ENCODE data around the gene EHMT2.

- no peak for TF ChIP-seq ATF7 (IDR thresholded peaks at IDR 0.05)
- TF ChIP-seq ATF7 (CRISPR knock-in tag; IDR thresholded peaks at IDR 0.05), result no peak
- TF ChIP-seq NFIC (IDR thresholded peaks at IDR 0.05; ENCODE audit: low read length), result no peak
- TF ChIP-seq FLYWCH1 (CRISPR knock-in tag; IDR thresholded peaks at IDR 0.05), result 0 out of 2 replicates have a peak, but pooled peaks have one; percentile 52
- TF ChIP-seq EZH2 (conservative IDR thresholded peaks at IDR 0.05; ENCODE audit: low read depth, low read length), result no peak
- TF ChIP-seq POLR2A (IDR thresholded peaks at IDR 0.05; ENCODE audit: insufficient read depth in 1 of 2, low read depth in 2 of 2, low read length in 2 of 2), result no peak
- no peak for TF ChIP-seq MAX (IDR thresholded peaks at IDR 0.05)
- TF ChIP-seq ZNF180 (CRISPR knock-in tag; IDR thresholded peaks at IDR 0.05; ENCODE audit: borderline replicate concordance, low read depth), result no peak
- TF ChIP-seq SP2 (CRISPR knock-in tag; IDR thresholded peaks at IDR 0.05), result peak; percentile 40
- no peak for TF ChIP-seq CTCF (CRISPR knock-in tag; IDR thresholded peaks at IDR 0.05)
- TF ChIP-seq ZC3H13 (CRISPR knock-in tag; IDR thresholded peaks at IDR 0.05), result peak; percentile 74
- TF ChIP-seq BCLAF1 (IDR thresholded peaks at IDR 0.05), result no peak
These were observed 49.7 kb upstream of the EHMT2 start for GRCh38 chr6:31947070-31947675.

Data from HepG2 (cell line).